K562 (cell line): ENCODE data around the gene RUNDC3A. TPM values are rescaled to one million over a fixed set of nuclear protein-coding genes. Genes with fewer than 3 reads are reported as not detected.

Experiments
- BCLAF1 ChIP-seq, 2 experiments: fragments of 450-650 bp in 1 of 2; IDR thresholded peaks; 2 replicates each; pipeline ENCODE4 v1.6.1; 2011 to 2017; ENCODE audit warnings: low read depth in 2 of 2, antibody characterized with exemption in 1 of 2, borderline replicate concordance in 1 of 2, low read length in 1 of 2, mild to moderate bottlenecking in 1 of 2, mixed read lengths in 1 of 2; ENCODE audit not compliant: control insufficient read depth in 1 of 2
- ELF1 ChIP-seq: fragments of 200-800 bp; sonication (Bioruptor generic); IDR thresholded peaks from 2 replicates; pipeline ENCODE4 v1.6.1; 2016; ENCODE audit warnings: missing genetic modification characterization, missing compliant biosample characterization
- HEY1 ChIP-seq: fragments of 250-450 bp; sonication (Bioruptor Pico); IDR thresholded peaks from 2 replicates; pipeline ENCODE4 v1.5.0; 2020; ENCODE audit warnings: mild to moderate bottlenecking, moderate library complexity, borderline replicate concordance
- HOXB6 ChIP-seq: fragments of 250-450 bp; sonication (Bioruptor Pico); IDR thresholded peaks from 2 replicates; pipeline ENCODE4 v1.5.1; 2022; ENCODE audit warnings: mild to moderate bottlenecking, borderline replicate concordance
- MBD1 ChIP-seq: fragments of 250-450 bp; sonication (Bioruptor Pico); IDR thresholded peaks from 2 replicates; pipeline ENCODE4 v1.8.0; 2022; ENCODE audit warnings: inconsistent platforms
- MXD1 ChIP-seq: fragments of 250-450 bp; sonication (Bioruptor Pico); IDR thresholded peaks from 2 replicates; pipeline ENCODE4 v1.8.0; 2021; ENCODE audit warnings: borderline replicate concordance, mild to moderate bottlenecking, moderate library complexity; ENCODE audit not compliant: poor library complexity, severe bottlenecking
- SMARCA4 ChIP-seq: fragments of 450-650 bp; IDR thresholded peaks from 2 replicates; pipeline ENCODE4 v1.6.1; 2016
- SUPT5H ChIP-seq: fragments of 450-650 bp; IDR thresholded peaks from 2 replicates; pipeline ENCODE4 v1.6.1; 2016
- TAF7 ChIP-seq: fragments of 450-650 bp; IDR thresholded peaks from 2 replicates; pipeline ENCODE4 v1.6.1; 2016; ENCODE audit warnings: missing genetic modification characterization, missing compliant biosample characterization
- ZNF780A ChIP-seq: fragments of 250-450 bp; sonication (Bioruptor Pico); IDR thresholded peaks from 2 replicates; pipeline ENCODE4 v1.5.0; 2021; ENCODE audit warnings: mild to moderate bottlenecking
- polyA plus RNA-seq, 8 experiments: library from polyadenylated mRNA; depleted of rRNA in 4 of 8; stranded (reverse) in 5 of 8; unstranded in 3 of 8; fragments of >200 nt; fragmentation: Nextera tagmentation in 2 of 8; fragmentation: Illumina TruSeq in 1 of 8; extraction: Ambion mirVana in 2 of 8; extraction: Trizol in 1 of 8; gene quantifications; 2 replicates each; pipeline versions ENCODE4 v1.2.1 to v1.2.3, GENCODE V29; 2011 to 2014; ENCODE audit warnings: inconsistent platforms in 1 of 8, missing spikeins in 1 of 8
- total RNA-seq, 7 experiments: library from RNA; depleted of rRNA in 6 of 7; stranded (reverse); fragments of >200 nt in 6 of 7; fragmentation: Illumina TruSeq in 2 of 7; extraction: Trizol in 2 of 7; gene quantifications; 2 replicates each; pipeline versions ENCODE4 v1.2.1 to v1.2.3, GENCODE V29; 2011 to 2021; ENCODE audit warnings: low replicate concordance in 1 of 7
- TF ChIP-seq, protein P1 (sequence below), 2 experiments: fragments of 450-650 bp; IDR thresholded peaks; 2 replicates each; pipeline ENCODE4 v1.6.1; 2016; ENCODE audit warnings: mild to moderate bottlenecking in 2 of 2, borderline replicate concordance in 1 of 2, low read depth in 1 of 2, moderate library complexity in 1 of 2
- TF ChIP-seq, protein P2 (sequence below): fragments of 450-650 bp; formaldehyde crosslinking; IDR thresholded peaks from 2 replicates; pipeline ENCODE4 v1.4.0; 2022; ENCODE audit warnings: mild to moderate bottlenecking, moderate library complexity

The RUNDC3A gene
- total and polyA plus RNA-seq, 9 of the 15 experiments (the other 6 are each of a cell fraction or from before 2014, with no cell fraction given): not detected

DNA sequence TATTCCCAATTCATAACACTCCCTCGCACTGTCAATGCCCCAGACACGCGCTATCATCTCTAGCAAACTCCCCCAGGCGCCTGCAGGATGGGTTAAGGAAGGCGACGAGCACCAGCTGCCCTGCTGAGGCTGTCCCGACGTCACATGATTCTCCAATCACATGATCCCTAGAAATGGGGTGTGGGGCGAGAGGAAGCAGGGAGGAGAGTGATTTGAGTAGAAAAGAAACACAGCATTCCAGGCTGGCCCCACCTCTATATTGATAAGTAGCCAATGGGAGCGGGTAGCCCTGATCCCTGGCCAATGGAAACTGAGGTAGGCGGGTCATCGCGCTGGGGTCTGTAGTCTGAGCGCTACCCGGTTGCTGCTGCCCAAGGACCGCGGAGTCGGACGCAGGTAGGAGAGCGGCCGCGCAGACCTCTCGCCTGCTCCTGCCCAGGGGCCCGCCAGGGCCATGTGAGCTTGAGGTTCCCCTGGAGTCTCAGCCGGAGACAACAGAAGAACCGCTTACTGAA lies 36.6 kb downstream of the RUNDC3A start, which contains the start of gene GRN (continued):
- TF ChIP-seq, protein P1, sequence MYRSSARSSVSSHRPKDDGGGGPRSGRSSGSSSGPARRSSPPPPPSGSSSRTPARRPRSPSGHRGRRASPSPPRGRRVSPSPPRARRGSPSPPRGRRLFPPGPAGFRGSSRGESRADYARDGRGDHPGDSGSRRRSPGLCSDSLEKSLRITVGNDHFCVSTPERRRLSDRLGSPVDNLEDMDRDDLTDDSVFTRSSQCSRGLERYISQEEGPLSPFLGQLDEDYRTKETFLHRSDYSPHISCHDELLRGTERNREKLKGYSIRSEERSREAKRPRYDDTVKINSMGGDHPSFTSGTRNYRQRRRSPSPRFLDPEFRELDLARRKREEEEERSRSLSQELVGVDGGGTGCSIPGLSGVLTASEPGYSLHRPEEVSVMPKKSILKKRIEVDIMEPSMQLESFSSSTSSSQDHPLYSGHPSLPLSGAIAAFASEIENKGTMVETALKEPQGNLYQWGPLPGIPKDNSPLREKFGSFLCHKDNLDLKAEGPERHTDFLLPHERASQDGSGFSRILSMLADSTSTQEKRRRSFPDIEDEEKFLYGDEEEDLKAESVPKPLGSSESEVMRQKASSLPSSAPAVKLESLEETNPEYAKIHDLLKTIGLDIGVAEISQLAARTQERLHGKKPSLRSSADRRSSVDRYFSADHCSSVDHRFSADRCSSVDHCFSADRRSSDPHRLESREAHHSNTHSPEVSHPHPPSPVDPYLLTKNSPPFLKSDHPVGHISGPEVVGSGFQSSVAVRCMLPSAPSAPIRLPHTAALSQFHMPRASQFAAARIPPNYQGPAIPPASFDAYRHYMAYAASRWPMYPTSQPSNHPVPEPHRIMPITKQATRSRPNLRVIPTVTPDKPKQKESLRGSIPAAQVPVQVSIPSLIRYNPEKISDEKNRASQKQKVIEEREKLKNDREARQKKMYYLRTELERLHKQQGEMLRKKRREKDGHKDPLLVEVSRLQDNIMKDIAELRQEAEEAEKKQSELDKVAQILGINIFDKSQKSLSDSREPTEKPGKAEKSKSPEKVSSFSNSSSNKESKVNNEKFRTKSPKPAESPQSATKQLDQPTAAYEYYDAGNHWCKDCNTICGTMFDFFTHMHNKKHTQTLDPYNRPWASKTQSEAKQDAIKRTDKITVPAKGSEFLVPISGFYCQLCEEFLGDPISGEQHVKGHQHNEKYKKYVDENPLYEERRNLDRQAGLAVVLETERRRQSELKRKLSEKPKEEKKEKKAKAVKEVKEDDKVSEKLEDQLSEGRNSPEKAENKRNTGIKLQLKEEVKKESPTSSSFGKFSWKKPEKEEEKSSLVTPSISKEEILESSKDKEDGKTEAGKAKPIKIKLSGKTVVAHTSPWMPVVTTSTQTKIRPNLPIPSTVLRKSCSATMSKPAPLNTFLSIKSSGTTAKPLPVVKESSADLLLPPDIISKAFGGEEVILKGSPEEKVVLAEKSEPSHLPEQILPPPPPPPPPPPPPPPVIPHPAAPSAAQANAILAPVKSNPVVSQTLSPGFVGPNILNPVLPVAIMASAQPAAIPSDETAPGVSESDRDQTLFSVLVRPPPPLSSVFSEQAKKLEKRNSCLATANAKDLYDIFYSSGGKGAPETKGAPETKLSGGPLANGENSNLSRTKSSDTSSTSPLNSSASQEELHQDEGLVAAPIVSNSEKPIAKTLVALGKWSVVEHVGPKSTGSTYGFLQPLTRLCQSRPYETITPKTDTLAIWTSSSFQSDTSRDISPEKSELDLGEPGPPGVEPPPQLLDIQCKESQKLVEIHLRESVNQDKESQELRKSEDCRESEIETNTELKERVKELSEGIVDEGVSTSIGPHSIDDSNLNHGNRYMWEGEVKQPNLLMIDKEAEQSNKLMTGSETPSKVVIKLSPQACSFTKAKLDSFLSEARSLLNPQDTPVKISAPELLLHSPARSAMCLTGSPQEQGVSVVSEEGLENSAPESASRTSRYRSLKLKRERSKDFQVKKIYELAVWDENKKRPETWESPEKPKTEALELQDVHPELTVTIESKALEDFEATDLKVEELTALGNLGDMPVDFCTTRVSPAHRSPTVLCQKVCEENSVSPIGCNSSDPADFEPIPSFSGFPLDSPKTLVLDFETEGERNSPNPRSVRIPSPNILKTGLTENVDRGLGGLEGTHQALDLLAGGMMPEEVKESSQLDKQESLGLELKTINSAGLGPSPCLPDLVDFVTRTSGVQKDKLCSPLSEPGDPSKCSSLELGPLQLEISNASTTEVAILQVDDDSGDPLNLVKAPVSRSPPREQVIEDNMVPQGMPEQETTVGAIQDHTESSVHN (IDR thresholded peaks at IDR 0.05; ENCODE audit: borderline replicate concordance in 1 of 2, low read depth in 1 of 2): no peak
- no peak for TF ChIP-seq MBD1 (CRISPR knock-in tag)
- TF ChIP-seq SUPT5H: peak; percentile 73
- TF ChIP-seq, protein P2, sequence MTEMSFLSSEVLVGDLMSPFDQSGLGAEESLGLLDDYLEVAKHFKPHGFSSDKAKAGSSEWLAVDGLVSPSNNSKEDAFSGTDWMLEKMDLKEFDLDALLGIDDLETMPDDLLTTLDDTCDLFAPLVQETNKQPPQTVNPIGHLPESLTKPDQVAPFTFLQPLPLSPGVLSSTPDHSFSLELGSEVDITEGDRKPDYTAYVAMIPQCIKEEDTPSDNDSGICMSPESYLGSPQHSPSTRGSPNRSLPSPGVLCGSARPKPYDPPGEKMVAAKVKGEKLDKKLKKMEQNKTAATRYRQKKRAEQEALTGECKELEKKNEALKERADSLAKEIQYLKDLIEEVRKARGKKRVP (CRISPR knock-in tag): no peak
- TF ChIP-seq TAF7: peak; percentile 28; the same call in 1 of the 2 replicates
- no peak for TF ChIP-seq ZNF780A (CRISPR knock-in tag)
- TF ChIP-seq SMARCA4: no peak
- no peak for TF ChIP-seq MXD1 (CRISPR knock-in tag)
- TF ChIP-seq BCLAF1 (IDR thresholded peaks at IDR 0.05; ENCODE audit: borderline replicate concordance in 1 of 2, control insufficient read depth in 1 of 2, low read depth in 2 of 2, low read length in 1 of 2): no peak
- TF ChIP-seq ELF1: peak; percentile 38; the same call in 1 of the 2 replicates
- TF ChIP-seq HOXB6 (CRISPR knock-in tag): no peak
- no peak for TF ChIP-seq HEY1
